Activated T-cell treated with anti-CD3 and anti-CD28 coated beads, Interleukin-2, amount 50 U/mL, for 24 hours (primary cell): Measurements from ENCODE around the gene MCM5.
"Not testable (repeated sequence)": the region's sequence is repeated elsewhere in the genome, so short reads cannot be mapped to it uniquely, and the experiment has no call there.

Experiments used
- DNase-seq: peaks from one replicate; pipeline ENCODE4 v3.0.0-alpha.2; 2020
- H3K27ac Mint-ChIP-seq: 2 replicates; pipeline ENCODE4 v1.8.0; 2020; ENCODE audit warnings: mild to moderate bottlenecking, mixed read lengths
- H3K27me3 Mint-ChIP-seq: 2 replicates; pipeline ENCODE4 v1.8.0; 2020; ENCODE audit warnings: mixed read lengths
- H3K36me3 Mint-ChIP-seq: 2 replicates; pipeline ENCODE4 v1.8.0; 2020; ENCODE audit warnings: low read depth, mixed read lengths
- H3K4me1 Mint-ChIP-seq: 2 replicates; pipeline ENCODE4 v1.8.0; 2020; ENCODE audit warnings: low read depth, mixed read lengths
- H3K4me3 Mint-ChIP-seq: 2 replicates; pipeline ENCODE4 v1.8.0; 2020; ENCODE audit warnings: mild to moderate bottlenecking, moderate library complexity, mixed read lengths
- H3K9me3 Mint-ChIP-seq: 2 replicates; pipeline ENCODE4 v1.8.0; 2020; ENCODE audit warnings: mixed read lengths

MCM5 gene

DNA sequence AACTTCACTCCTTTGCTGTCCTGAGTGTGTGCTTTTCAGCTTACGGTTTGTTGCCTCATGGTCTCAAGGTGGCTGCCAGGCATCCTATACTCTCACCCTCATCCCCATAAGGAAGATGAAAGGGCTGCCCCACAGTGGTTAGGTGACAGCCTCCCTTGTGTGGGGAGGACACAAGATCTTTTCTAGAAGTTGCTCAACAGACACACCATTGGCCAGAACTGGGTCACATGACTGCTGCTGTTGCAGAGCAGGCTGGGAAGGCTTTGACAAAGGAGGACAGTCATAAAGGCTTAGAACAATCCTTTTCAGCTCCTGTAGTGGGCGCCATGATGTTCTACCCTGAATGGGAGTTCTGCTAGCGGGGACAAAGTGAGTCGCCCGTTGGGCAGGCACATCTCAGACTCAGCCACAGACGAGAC lies 71.0 kb downstream of the MCM5 start:
- Mint-ChIP-seq H3K36me3 (peaks cover 6% of the 10 kb centered on the region), H3K27ac (no peak overlapping the region), H3K4me3 (no peak overlapping the region)

GRCh38 chr22:35471566-35471965 lies 71.6 kb downstream of the MCM5 start:
- H3K27ac Mint-ChIP-seq, DNase-seq, H3K9me3 Mint-ChIP-seq, H3K4me1 Mint-ChIP-seq, H3K36me3 Mint-ChIP-seq, H3K4me3 Mint-ChIP-seq: not testable (repeated sequence)
- H3K27me3 Mint-ChIP-seq: peaks cover 15% of the 10 kb centered on the region

More for the DNA sequence above, 71.0 kb downstream of the MCM5 start:
- H3K9me3 Mint-ChIP-seq: peaks cover 5% of the 10 kb centered on the region
- DNase-seq: no peak
- H3K27me3 Mint-ChIP-seq: peaks cover 9% of the 10 kb centered on the region
- H3K4me1 Mint-ChIP-seq: no peaks in the 10 kb centered on the region

- H3K36me3 Mint-ChIP-seq: peaks cover 6% of the 10 kb centered on the region
- peaks cover 22% of the 10 kb centered on the region for H3K27me3 Mint-ChIP-seq
- no peak overlapping the region for H3K4me3 Mint-ChIP-seq
- H3K4me1 Mint-ChIP-seq: no peaks in the 10 kb centered on the region
- peaks cover 5% of the 10 kb centered on the region for H3K9me3 Mint-ChIP-seq
- H3K27ac Mint-ChIP-seq: no peak overlapping the region
- no peak for DNase-seq
Measured at GRCh38 chr22:35472488-35472887, 72.5 kb downstream of the MCM5 start.

DNA sequence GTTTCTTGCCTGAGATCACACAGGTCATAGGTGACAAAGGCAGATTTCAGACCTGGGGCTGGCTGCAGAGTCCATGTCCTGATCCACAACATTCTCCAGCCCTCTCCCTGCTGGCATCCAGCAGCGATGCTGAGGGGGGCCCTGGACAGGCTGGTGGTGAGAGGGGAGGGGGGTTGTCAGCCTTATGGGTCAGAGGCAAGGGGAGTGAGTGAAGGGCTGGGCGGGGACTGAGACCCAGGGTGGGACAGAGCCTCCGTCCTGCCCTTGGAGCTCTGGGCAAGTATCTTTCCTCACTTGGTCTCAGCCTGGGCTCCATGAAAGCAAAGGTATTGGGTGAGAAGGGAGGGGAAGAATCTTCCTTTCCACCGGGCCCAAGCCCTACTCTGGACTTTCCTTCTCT lies 74.0 kb downstream of the MCM5 start:
- no peak overlapping the region for H3K27ac Mint-ChIP-seq
- no peaks in the 10 kb centered on the region for H3K4me1 Mint-ChIP-seq
- DNase-seq: no peak
- H3K4me3 Mint-ChIP-seq: no peak overlapping the region
- peaks cover 5% of the 10 kb centered on the region for H3K9me3 Mint-ChIP-seq
- H3K27me3 Mint-ChIP-seq: peaks cover 36% of the 10 kb centered on the region
- peaks cover 6% of the 10 kb centered on the region for H3K36me3 Mint-ChIP-seq
